ENCODE results near the gene EEF1AKMT1.

Gene EEF1AKMT1

DNA sequence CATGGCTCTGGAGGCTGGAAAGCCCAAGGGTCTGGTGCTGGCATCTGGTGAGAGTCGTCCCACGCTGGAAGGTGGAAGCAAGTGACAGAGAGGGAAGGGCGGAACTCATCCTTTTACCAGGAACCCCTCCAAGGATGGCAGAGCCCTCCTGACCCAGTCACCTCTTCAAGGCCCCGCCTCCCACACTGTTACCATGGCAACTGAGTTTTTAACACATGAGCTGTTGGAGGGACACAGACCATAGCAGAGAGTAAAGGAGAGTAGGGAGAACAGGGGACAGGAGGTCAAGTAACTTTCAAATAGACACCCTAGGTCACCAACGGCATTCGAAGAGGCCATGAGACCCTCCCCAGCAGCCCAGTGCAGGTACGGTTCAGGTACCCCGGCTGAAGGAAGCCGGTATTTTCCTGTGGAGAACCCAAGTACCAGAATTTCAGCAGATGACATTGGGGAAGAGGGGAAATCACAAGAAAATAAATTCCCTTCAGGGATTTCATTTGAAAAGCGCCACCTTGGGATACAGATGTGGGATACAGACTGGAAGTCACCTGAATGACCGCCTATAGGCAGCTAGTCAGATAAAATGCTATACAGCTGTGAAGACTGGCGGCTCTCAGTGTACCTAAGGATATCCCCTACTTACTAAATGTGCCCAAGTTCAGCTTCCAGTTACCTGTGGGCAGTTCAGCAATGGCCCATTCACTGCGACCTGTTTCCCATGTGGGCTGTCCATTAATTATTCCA, 62.3 kb downstream of the EEF1AKMT1 start:
- DNase-seq (ENCODE audit: low read depth) = no peak
- no peak overlapping the region for H3K4me3 ChIP-seq (ENCODE audit: control insufficient read depth, low read depth, low read length)
- TF ChIP-seq, protein P1, sequence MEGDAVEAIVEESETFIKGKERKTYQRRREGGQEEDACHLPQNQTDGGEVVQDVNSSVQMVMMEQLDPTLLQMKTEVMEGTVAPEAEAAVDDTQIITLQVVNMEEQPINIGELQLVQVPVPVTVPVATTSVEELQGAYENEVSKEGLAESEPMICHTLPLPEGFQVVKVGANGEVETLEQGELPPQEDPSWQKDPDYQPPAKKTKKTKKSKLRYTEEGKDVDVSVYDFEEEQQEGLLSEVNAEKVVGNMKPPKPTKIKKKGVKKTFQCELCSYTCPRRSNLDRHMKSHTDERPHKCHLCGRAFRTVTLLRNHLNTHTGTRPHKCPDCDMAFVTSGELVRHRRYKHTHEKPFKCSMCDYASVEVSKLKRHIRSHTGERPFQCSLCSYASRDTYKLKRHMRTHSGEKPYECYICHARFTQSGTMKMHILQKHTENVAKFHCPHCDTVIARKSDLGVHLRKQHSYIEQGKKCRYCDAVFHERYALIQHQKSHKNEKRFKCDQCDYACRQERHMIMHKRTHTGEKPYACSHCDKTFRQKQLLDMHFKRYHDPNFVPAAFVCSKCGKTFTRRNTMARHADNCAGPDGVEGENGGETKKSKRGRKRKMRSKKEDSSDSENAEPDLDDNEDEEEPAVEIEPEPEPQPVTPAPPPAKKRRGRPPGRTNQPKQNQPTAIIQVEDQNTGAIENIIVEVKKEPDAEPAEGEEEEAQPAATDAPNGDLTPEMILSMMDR (IDR thresholded peaks at IDR 0.05; ENCODE audit: control insufficient read depth, insufficient read depth, low read depth, low read length, missing control alignments) = no peak

DNA sequence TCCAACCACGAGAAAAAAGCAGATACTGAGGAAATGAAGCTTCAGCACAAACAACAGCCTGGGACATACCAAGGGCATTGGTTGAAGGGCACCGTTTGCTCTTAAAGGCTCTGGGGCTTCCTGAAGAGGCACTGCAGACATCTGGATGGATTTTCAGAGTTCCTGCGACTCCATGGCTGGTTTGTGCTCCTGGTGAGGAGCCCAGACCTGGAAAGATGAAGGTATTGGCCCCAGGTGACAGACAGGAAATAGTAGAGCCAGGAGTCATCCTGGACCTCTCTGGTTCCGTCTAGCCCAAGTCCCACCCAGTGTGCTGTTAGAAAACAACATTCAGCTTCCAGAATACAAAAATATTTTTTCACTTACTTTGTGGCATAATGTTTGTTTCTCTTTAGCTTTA, 64.0 kb downstream of the EEF1AKMT1 start:
- no peak for DNase-seq (ENCODE audit: low read depth)
- TF ChIP-seq, protein P1 (IDR thresholded peaks at IDR 0.05; ENCODE audit: control insufficient read depth, insufficient read depth, low read depth, low read length, missing control alignments) = no peak
- H3K4me3 ChIP-seq (ENCODE audit: control insufficient read depth, low read depth, low read length) = no peak overlapping the region

DNA sequence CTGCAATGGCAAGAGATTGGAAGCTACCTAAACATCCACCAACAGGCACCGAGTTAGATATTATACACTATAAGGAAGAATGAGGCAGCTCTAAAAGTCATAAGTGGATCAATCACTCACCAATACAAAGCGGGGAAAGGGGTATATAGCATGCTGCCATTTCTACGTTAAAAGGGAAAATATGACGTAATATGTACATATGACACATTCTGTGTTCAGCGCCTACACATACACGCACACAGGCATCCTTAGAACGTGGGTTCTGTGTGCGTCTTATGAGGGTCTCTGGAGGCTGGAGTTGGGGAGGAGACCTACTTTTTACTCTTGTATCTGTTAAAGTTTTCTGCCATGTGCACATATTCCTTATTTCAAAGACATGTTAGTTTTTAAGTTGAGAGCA, 64.4 kb downstream of the EEF1AKMT1 start:
- TF ChIP-seq, protein P1 (IDR thresholded peaks at IDR 0.05; ENCODE audit: control insufficient read depth, insufficient read depth, low read depth, low read length, missing control alignments) = no peak
- DNase-seq (ENCODE audit: low read depth) = no peak
- no peak overlapping the region for H3K4me3 ChIP-seq (ENCODE audit: control insufficient read depth, low read depth, low read length)

DNA sequence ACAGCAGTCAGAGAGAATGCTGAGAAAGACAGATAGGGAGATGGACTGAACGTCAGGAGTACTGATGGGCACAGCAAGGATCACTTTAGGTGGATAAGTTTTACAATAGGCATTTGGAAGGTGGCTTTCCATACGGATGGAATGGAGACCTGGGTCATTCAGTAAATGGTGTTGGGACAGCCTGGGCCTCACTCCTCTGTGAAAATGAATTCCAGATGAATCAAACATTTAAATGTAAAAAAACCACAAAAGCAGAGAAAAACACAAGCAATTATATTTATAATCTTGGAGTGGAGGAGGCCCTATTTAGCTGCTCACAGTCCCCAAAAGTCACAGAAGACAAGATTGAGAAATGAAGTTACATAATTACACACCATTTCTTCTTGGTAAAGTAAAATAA, 65.5 kb downstream of the EEF1AKMT1 start:
- no peak overlapping the region for H3K4me3 ChIP-seq (ENCODE audit: control insufficient read depth, low read depth, low read length)
- DNase-seq (ENCODE audit: low read depth) = no peak
- TF ChIP-seq, protein P1 (IDR thresholded peaks at IDR 0.05; ENCODE audit: control insufficient read depth, insufficient read depth, low read depth, low read length, missing control alignments) = no peak

DNA sequence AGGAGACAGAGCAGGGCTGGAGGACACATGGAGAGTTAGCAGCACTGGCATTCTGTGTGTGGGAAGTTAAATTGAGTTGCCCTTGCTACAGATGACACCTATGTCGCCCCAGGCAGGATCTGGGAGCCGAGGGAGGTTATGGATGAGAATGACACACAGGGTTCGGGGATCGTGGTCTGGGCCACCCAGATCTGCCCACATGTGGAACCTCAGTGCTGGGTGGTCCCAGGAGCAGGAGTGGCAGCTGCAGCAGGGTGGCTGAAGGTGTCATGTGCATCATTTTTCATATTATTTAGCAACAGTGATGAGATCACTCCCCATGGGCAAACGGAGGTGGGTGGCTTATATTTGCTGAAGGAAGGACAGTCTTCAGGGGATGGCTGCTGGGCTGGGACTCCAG, 67.1 kb downstream of the EEF1AKMT1 start:
- no peak overlapping the region for H3K4me3 ChIP-seq (ENCODE audit: control insufficient read depth, low read depth, low read length)
- TF ChIP-seq, protein P1 (IDR thresholded peaks at IDR 0.05; ENCODE audit: control insufficient read depth, insufficient read depth, low read depth, low read length, missing control alignments) = no peak
- no peak for DNase-seq (ENCODE audit: low read depth)

DNA sequence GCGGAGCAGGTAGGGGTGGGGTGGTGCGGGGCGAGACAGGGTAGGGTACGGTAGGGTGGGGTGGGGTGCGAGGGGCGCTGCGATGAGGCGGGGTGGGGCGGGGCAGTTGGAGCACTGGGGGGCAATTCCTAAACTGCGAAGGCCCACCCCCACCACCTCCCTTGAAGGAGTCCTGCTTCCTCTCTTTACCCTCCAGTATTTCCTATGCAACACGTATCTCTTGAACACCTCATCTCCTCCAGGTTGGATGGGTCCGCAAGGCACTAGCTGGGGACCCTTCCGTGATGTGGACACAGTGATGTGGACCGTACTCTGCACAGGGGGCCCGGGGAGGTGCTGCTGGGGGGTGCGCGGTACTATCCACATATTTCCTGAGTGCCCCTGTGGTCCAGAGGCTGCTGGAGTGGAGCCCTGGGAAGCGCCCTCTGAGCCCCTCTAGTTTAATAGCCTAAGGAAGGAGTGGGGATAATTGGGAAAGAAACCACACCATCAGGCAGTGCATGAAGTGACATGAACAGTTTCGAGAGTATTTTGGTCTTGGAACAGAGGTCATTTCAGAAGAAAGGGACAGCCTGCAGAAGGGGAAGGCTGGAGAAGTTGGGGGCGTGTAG, 69.2 kb downstream of the EEF1AKMT1 start:
- H3K4me3 ChIP-seq (ENCODE audit: control insufficient read depth, low read depth, low read length) = no peak overlapping the region; the same call in none of the 2 replicates
- TF ChIP-seq, protein P1 (IDR thresholded peaks at IDR 0.05; ENCODE audit: control insufficient read depth, insufficient read depth, low read depth, low read length, missing control alignments) = no peak
- no peak for DNase-seq (ENCODE audit: low read depth)
